DLD1 (cell line): ENCODE measurements around the gene EIF4EBP2.

Experiments used
- in situ Hi-C: cut with HindIII; loops from 2 replicates; pipeline ENCODE4 v1.10.0; 2017; ENCODE audit warnings: low sequenced_read_pairs

The EIF4EBP2 gene

GRCh38 chr10:70458329-70459060 is 54.5 kb downstream of the EIF4EBP2 start:
- in situ Hi-C loops, result no loop called here

DNA sequence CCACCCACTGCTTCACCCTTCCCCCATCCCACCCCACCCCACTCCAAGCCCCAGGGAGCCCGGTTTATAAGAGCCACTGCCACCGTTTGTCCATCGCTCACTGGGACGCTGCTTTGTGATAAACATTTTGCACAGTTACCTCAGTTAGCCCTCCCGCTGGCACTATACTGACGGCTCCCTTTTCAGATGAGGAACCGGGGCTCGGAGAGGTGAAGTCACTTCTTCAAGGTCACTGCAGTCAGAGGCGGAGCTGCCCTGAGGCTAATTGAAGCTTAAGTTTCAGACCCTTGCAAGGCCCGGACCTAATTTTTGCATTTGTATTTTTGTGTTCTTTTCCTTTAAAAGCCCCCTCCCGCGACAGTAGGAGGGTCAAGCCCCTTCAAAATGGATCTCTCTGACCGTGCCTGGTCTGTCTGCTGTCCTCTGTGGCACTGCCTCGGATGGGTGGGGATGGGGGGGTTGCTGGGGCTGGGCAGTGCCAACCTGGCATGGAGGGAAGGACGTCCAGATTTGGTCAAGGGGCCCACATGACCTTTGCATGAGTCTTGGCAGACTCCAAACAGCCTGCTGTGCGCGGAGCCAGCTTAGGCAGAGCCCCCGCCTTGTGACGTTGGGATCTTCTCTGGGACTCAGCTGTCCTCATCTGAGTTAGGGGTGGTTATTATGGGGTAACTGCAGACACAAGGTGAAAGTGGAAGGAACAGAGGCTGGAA is 55.3 kb downstream of the EIF4EBP2 start:
- in situ Hi-C loops, result no loop called here

GRCh38 chr10:70459774-70460490 is 56.0 kb downstream of the EIF4EBP2 start:
- in situ Hi-C loops, result no loop called here

- in situ Hi-C loops, result no loop called here
Observed at GRCh38 chr10:70461397-70462348, 57.7 kb downstream of the EIF4EBP2 start.

DNA sequence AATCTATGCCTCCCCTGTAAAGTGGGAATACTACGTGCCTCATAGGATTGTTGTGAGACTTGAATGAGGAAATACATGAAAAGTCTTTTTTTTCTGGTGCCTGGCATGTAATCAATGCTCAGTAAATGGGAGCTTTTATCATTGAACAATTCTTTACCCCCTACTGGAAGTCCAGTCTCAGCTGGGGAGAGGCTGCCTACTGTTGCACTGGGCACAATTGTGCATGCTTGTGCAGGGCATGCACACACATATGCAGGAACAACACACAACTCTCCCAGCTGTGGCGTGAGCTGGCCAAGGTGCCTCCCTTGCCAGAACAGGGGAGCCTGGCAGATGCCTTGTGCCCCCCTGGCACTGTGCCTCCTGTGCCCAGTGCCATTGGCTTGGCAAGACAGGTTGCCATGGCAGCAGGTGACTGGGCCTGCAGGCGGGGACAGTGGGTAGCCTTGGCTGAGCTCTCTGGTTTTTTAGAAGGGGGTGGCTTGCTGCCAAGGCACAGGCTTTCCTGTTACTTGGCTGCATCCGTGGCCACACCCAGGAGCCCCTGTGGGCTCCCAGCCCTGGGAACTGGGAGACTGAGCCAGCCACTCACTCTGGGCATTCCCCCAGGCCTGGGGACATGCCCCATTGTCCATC is 58.5 kb downstream of the EIF4EBP2 start:
- in situ Hi-C loops, result no loop called here

- in situ Hi-C loops, result no loop called here
Observed at GRCh38 chr10:70465278-70465677, 61.3 kb downstream of the EIF4EBP2 start.

GRCh38 chr10:70465832-70466231 is 61.9 kb downstream of the EIF4EBP2 start:
- in situ Hi-C loops, result no loop called here

- in situ Hi-C loops, result no loop called here
Observed at GRCh38 chr10:70466951-70467350, 63.0 kb downstream of the EIF4EBP2 start.

DNA sequence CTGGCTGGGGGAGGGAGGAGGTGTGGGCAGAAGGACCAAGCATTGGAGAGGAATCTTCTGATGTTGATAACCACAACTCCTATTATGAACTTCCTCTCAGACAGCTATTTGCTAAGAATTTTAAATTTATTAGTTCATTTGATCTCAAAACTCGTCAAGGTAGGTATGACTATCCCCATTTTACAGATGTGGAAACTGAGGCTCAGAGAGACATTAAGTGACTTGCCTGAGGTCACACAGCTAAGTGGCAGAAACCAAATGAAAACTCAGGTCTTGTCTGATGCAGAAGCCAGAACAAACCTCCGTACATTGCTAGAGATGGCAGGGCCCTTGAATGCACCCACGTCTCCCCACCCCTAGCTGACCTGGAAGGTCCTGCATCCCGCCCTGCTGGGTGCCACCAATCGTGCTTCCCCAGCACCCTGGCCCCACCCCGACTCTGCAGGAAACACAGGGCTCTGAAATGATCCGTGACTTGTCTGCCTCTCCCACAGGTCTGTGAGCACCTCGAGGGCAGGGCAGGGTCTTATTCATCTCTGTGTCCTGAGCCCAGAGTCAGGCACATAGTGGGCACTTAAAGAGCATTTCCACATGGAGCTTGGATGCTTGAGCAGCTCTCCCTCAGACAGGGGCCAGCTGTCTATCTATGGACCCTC is 69.0 kb downstream of the EIF4EBP2 start:
- in situ Hi-C loops, result no loop called here

DNA sequence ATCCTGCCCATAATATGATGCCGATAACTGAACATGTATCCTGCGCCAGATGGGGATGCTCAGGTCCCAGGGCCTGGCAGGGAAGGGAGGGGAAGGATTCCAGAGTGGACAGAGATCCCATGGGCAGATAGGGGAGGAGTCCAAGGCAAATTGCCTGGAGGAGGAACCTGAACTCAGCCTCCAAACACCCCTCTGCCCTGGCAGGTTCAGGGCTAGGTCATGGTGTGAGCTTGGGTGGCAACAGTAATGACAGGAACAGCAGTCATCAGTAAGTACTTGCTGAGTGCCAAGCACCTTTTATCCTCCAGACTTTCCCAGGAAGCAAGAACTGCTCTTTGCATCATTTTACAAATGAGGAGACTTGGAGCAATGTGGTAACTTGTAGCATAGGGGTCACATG is 70.8 kb downstream of the EIF4EBP2 start:
- in situ Hi-C loops, result no loop called here

DNA sequence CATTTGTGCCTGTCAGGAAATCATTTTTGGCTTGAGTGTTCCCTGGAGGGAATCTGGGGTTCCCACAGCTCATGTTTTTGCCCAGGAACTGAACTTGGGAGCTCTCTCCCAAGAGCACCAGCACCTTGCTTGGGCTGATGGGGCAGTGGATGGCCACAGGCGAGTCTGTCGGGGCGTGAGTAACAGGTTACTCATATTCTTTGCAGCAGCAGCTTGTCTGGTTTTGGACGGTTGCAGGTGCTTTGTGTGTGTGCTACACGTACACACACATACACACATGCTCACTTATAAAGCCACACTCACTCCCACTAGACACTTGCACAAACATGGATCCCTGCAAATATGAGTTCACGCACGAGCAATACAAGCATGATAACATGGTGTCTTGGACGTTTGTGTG is 71.7 kb downstream of the EIF4EBP2 start:
- in situ Hi-C loops, result no loop called here

- in situ Hi-C loops, result no loop called here
Observed at GRCh38 chr10:70476249-70477035, 72.5 kb downstream of the EIF4EBP2 start.

GRCh38 chr10:70477661-70478162 is 73.8 kb downstream of the EIF4EBP2 start:
- in situ Hi-C loops, result no loop called here
